PC-3 (cell line): ENCODE data around the gene MPV17L2.

Source experiments
- CTCF ChIP-seq: fragments of 300-600 bp; sonication (generic); conservative IDR thresholded peaks from 2 replicates; pipeline ENCODE4 v1.5.1; 2017; ENCODE audit warnings: antibody characterized with exemption, low read depth, mild to moderate bottlenecking, low read length
- EZH2 ChIP-seq: fragments of 300-600 bp; sonication (generic); IDR thresholded peaks from one replicate; pipeline ENCODE4 v1.6.1; 2017; ENCODE audit warnings: antibody characterized with exemption, mild to moderate bottlenecking, low read length; ENCODE audit not compliant: unreplicated experiment
- EZH2phosphoT487 ChIP-seq: fragments of 300-600 bp; sonication (generic); IDR thresholded peaks from 2 replicates; pipeline ENCODE4 v1.6.1; 2018; ENCODE audit warnings: mild to moderate bottlenecking, antibody characterized with exemption, low read length, borderline replicate concordance

- TF ChIP-seq EZH2 (no peak), CTCF (no peak), EZH2phosphoT487 (no peak)
Observed at GRCh38 chr19:18144906-18145305, 48.1 kb upstream of the MPV17L2 start.
